Smooth muscle cell of the brain vasculature (primary cell): ENCODE results near the gene OTOGL.
"Not testable (repeated sequence)": the region's sequence is repeated elsewhere in the genome, so short reads cannot be mapped to it uniquely, and the experiment has no call there.

Experiments used
- DNase-seq: peaks from one replicate; pipeline ENCODE4 v3.0.0-alpha.2; 2012; ENCODE audit warnings: low read depth, low spot score

Gene OTOGL, protein sequence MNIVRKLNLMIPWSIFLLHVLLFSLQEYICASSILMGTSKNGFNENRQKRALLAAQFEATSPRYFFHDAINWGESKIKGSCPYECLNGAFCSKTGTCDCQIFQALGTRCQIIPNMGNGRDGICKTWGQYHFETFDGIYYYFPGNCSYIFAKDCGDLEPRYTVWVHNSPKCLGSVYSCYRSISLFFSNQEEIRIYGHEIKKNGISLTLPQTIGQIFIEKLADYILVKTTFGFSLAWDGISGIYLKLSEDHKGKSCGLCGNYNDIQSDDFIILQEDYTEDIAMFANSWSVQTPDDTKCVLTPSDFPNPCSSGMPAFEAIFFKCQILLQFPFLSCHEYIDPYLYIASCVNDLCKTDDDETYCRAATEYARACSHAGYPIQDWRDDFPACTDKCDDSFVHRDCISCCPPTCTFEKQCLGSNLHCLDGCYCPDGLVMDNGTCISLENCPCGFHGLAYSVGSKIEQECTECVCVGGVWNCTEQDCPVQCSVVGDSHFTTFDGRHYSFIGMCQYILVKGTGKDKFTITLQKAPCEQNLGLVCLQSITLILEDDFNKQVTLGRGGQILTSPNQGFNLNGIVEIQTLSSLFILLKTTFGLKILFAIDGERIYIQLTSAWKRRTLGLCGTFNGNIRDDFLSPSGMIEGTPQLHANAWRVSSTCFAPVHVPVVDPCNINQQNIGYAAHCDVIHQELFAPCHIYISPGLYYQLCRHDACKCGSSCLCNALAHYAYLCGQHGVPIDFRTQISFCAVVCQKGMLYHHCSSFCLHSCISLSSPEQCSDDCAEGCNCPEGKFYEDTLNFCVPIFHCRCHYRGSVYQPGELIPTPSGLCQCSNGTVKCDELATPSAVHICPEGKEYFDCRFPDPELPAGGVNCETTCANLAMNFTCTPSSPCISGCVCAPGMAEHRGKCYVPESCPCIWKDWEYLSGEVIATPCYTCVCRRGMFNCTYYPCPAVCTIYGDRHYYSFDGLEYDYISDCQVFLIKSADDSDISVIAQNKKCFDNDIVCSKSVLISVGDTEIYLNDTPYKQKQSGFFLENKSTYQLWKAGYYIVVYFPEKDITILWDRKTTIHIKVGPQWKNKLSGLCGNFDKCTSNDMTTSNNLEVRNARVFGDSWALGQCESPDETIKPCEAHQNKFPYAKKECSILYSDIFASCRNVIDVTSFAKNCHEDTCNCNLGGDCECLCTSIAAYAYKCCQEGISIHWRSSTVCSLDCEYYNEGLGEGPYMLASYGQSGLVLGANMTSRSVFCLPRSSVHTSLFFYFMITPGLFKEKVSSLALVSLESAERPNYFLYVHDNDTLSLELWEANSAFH (N-terminal part only)

DNA sequence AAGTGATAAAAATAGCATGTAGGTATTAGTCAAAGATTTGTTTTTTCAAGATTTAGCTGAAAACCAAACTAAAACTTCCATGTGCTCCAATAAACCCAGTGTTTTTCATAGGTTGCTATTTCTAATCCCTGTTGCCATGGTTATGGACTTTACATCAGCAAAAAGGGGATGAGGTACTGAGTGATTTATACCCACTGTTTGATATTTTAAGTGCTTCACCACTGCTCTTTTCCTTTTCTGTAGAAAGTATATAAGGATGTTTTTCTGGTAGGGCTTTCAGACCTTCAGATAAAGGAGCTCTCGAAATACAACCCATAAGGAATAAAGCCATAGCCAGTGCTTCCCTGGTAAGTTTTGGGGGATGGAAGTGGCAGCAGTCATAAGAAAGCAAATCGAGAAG is at the start of gene OTOGL:
Gene OTOGL (plus strand): TSS at position 279 of the 400 bp plus-strand sequence. CDS start 109,895 bp downstream, outside the sequence.
- no peak for DNase-seq

DNA sequence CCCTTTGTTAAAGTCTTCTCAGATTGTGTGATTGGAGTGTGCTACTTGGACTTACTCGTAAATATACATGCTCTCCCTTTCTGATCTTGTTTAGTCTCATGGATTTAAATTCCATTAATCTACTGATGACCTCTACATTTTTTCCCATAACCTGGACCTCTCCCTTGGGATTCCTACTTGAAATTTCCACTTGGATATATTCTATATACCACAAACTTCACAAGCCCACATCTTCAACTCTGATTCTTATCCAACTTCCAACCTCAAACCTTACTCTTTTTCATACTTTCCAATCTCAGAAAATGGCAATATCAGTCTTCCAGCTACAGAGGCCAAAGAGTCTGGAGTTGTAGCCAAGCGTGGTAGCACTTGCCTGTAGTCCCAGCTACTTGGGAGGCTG is 49.1 kb upstream of the OTOGL start:
- DNase-seq: no peak

DNA sequence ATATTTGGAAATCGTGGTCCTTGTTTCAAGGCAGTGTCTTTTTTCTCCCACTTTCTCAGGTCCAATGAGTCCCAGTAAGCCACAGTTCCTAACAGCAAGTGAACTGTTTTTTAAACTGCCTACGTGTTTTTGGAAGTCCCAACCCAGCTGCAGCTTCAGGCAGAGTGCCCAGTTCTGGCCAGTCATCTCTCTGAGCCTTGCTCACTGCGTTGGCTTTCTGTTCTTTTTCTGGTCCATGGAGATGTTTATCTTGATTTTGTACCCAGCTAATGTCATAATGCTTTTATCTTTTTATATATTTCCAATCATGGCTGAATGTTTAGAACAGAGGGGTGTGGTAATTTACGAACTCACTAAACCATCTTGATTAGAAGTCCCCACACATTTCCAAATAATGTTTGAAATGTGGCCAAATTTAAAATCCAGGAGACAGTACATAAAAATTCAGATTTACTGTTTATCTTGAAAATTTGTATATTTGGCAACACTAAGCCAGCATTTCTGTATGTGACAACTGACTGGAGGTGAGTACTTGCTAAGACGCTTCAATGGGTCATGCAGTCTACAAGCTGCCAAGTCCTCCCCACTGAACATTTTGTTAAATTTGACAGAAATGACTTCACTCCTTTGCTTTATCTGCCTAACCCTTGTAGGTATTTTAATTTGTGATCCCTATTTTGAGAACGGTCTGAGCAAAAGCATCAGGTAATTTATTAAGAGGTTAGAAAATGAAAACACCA is 46.1 kb upstream of the OTOGL start:
- peak; percentile 40 for DNase-seq

DNA sequence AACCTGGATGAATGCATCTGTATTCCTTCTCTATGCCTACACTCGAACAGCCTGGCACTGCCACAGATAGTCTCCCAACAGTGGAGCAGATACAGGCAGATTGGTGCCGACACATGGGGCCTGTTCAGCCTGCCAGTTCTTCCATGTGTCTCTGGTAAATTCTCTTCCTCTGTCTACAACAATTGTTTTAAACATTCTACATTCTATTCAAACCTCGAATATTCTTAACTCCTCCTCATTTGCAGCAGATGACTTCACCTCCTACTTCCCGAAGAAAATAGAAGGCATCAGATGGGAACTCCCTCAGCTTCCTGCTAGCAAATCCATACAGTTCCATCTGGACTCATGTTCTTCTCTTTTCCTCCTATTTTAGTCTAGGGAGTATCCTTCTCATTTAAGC is 43.1 kb upstream of the OTOGL start:
- DNase-seq: no peak

DNA sequence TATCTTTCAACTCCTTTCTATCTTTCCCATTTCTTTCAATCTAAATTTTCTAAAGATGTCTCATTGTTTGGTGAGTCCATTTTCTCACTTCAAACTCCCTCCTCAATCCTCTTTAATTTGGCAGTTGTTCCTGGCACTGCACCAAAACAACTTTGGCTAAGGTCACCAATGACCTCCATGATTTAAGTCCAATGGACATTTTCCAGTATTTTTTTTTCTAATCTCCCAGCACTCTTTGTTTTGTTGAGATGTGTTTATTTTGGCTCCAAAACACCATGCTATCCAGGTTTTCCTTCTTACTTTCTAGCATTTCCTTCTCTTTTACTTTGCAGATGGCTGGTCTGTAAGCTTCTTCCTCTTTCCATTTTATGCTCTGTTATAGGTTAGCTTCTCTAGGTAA is 42.5 kb upstream of the OTOGL start:
- DNase-seq: peak; percentile 15

DNA sequence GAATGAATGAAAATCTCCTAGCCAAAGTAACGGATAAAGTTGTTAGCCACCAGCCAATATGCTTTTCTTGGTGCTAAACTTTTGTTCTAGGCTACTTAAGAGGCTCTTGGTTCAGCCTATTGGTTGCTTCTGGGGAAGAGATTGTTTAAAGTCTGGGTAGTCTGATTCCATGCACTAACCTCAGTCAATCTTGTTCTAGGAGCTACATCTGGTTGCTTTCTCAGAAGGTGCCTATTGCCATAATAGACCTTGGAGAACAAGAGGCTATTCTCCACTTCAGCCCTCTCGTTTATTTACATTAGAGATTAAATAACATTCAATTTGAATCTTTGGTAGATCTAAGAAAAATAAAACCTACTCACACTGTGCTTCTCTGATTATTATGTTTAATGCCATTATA is 40.8 kb upstream of the OTOGL start:
- DNase-seq: no peak

DNA sequence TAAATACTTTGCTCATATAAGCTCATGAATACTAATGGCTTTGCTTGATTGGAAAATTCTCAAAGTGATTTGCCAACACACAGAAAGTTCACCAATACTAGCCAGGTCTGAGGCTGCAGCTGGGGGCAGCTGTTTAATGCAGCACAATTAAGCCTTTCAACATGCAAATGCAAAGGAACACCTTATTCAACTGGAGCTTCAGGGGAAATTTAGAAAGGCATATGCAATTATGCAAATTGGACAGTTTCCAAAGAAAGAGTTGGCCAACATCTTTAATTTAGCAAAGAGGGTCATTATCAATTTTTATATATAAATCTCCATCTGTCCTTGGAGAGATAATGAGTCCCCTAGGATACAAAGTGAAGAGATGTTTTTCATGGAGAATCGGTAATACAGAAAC is 40.2 kb upstream of the OTOGL start:
- no peak for DNase-seq

DNA sequence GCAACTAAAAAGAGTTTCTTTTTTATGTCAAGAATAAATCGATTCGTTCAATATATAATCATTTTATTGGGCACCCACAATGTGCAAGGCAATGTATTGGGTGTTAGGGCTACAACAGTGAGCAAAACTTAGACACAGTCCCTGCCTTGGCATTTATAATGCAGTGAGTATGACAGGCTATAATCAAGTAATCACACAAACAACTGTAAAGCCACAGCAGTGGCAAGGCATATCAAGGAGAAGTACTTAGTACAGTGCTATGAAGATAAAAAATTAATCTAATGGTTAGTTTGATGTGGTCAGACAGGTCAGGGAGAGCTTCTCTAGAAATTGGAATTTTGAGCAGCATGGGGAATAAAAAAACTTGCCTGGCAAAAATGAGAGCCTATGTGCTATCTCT is 39.5 kb upstream of the OTOGL start:
- DNase-seq: no peak

DNA sequence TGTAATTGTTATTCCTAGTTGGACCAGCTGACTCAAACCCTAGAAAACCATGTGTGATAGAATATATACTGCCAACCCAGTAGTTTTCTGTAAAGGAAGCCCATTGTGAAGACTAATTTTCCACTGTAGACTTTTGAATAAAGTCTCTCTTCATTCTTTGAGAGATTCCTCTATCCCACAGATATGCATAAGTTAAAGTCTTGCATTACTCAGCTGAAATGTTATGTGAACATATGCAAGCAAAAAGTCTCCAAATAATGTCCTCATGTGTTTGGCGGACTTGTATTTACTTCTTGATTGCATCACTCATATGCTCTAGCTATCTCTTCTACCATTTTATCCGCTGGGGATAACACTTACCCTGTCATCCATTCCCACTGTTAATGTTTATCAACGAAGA is 35.1 kb upstream of the OTOGL start:
- DNase-seq: no peak

DNA sequence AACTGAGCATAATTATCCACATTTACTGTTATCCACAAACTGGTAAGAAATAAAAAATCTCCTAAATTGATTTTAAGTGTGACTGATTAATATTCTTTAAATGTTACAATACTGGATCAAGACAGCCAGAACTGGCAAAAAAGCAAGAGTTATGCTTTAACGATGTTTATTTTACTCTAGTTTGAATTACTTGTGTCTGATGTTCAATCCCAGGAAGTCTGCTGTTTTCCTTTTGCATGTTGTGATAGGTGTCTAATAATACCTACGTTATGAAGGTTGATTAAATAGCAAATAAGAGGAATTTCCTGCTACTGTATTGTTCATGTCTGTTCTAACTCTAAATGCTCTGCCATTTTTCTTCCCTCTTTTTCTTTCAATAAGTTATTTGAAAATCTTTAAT is 34.4 kb upstream of the OTOGL start:
- no peak for DNase-seq

DNA sequence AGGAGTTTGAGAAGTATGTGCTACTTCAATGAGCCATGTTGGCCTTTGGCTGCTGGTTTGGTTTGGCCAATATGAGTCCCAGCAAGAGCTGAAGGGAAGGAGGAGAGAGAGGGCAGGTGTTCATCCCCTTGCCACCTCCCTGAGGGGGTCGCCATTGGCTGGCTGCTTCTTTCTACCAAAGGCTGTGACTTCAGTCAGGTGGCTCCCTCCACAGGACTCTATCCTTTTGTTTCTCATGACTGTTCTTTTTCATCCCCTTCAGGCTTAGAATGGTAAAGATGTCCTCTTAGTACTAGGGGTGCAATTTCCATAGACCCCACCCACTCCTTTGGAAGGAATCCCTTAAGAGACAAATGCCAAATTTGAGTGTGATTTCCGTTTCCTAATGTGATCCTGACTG is 31.2 kb upstream of the OTOGL start:
- DNase-seq: no peak

DNA sequence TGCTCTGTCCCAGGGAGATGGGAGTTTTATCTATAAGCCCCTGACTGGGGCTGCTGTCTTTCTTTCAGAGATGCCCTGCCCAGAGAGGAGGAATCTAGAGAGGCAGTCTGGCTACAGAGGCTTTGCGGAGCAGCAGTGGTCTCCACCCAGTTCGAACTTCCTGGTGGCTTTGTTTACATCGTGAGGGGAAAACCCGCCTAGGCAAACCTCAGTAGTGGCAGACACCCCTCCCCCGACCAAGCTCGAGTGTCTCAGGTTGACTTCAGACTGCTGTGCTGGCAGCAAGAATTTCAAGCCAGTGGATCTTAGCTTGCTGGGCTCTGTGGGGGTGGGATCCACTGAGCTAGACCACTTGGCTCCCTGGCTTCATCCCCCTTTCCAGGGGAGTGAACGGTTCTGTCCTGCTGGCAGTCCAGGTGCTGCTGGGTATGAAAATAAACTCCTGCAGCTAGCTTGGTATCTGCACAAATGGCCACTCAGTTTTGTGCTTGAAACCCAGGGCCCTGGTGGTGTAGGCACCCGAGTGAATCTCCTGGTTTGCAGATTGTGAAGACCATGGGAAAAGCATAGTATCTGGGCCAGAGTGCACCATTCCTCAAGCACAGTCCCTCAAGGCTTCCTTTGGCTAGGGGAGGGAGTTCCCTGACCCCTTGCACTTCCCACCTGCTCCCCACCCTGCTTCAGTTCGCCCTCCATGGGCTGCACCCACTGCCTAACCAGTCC is 15.3 kb upstream of the OTOGL start:
- not testable (repeated sequence) for DNase-seq

DNA sequence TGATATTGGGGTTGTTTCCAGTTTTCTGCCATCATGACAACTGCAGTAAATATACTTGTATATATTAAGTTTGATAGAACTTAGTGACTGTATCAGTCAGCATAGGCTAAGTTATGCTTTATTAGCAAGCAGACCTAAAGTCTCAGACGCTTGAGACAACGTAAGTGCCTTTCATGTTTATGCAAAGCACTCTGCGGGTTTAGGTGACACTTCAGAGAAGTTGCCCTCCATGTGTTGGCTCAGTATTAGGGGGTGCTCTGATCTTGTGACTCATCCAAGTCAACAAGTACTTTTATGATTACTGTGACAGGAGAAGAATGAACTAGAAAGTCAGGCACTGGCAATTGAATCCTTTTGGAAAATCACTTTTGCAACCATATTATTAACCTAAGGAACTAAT is 13.3 kb upstream of the OTOGL start:
- no peak for DNase-seq

DNA sequence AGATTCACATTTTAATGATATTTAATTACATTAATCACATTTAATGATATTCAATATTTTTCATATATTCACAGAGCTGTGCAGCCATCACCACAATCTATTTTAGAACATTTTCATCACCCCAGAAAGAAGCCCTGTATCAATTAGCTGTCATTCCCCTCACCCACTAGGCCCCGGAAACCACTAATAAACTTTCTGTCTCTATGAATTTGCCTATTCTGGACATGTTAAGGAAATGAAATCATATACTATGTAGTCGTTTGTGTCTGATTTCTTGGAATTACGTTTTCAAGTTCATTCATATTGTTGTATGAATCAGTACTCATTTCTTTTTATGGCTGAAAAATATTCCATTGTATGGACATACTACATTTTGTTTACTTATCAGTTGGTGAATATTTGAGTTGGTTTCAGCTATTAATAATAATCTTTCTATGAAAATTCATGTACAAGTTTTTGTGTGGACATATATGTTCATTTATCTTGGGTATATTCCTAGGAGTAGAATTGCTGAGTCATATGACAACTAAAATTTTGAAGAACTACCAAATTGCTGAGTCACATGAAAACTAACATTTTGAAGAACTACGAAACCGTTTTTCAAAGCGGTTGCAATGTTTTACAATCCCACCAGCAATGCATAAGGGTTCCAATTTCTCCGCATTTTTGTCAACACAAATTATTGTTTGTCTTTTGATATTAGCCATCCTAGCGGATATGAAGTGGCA is 11.7 kb upstream of the OTOGL start:
- no peak for DNase-seq

DNA sequence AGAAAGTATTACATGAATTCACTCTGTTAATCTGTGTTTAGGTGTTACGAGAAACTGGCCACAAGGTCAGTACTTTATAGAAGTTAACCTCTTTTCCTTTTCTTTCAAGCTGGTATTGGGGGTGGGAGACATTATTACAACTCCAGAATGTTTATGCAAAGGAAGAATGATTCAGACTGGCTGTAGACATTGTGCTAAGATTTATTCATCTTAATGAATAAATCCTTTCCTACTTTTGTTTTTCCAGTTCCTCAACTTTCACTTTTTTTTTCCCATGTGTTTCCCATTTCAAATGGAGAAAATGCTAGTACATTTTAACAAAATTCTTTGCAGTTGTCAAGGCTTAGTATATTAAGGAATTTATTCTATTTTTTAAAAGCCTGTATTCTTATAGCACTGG is 1.3 kb downstream of the OTOGL start:
- no peak for DNase-seq

DNA sequence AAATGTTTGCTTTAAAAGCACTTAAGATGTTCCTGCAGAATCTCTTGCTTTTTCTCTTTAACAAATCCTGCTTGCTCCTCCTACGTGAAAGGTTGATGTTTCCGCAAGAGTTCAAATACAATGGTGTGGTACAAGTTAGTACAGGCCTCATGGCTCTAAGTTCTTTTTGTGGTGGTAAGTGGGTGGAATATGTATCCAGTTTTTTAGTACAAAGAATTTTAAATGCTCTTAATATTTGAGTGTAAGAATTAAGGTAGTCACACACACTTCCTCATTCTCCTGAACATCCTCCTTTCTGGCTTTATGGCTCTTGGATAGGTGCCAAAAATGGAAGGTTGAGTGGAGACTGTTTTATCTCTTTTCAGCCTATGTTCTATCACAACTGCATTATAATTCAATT is 1.8 kb downstream of the OTOGL start:
- no peak for DNase-seq

DNA sequence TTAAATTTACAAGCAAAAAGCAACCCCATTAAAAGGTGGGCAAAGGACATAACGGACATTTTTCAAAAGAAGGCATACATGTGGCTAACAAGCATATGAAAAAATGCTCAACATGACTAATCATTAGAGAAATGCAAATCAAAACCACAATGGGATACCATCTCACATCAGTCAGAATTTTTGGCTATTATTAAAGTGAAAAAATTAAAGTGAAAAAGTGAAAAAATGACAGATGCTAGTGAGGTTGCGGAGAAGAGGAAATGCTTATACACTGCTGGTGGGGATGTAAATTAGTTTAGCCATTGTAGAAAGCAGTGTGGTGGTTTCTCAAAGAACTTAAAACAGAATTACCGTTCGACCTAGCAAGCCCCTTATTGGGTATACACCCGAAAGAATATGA is 7.9 kb downstream of the OTOGL start:
- DNase-seq: no peak

DNA sequence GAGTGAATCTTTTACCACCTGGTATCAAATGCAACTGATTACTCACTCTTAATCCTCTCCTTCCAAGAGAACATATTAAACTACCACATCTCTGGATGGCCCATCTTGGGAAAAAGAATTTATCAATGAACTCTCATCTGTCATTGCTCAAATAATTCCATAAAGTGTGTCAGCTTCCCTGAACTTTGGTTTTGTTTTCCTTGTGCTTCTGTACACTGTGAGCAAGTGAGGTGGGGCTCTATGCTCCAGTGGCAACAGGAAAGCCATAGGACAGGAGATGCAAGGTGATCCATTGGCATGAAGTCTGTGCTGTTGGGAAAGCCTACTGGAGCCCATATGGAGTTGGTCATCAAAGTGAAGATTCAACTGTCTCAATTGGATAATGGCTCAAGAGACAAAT is 17.4 kb downstream of the OTOGL start:
- DNase-seq: no peak

DNA sequence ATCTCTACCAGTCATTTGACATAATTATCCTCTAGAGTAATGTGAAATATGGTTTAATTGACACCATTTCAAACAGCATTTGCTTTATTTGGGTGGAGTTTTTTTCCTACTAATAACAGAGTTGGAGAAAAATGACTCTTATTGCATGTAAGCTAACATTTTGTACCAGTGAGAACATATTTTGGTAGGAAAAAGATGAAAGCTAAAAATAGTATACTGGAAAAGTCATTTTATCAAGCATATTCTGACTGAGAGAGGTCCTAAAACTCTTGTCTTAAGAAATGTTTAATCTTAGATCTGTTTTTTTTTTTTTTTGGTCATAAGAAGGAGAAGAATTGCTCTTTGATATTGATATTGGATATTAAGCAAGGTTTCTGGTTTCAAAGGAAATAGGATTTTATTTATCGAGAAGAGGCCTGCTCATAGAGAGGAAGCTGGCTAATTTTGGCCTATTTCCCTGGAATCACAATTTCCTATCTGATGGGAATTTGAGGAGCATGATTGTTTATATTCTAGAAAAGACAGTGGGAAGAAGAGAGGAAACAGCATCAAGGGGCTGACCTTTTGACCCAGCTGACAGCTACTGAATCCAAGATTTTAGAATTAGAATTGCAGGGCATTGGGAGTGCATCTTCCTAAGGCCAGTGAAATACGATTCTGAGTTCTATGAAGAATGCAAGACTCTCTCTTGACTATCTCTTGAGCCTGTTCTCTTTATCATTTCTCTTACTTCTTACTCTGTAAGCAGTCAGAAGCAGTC is 19.4 kb downstream of the OTOGL start:
- DNase-seq: no peak
